HepG2 (cell line): ENCODE measurements around the gene PDLIM4.

Experiments
- CTCF ChIP-seq: sonication (generic); formaldehyde crosslinking; IDR thresholded peaks from 2 replicates; pipeline ENCODE4 v1.5.0; 2020; ENCODE audit warnings: mild to moderate bottlenecking, missing genetic modification reagents, moderate library complexity
- MXD4 ChIP-seq: IDR thresholded peaks from 2 replicates; pipeline ENCODE4 v1.6.1; 2016; ENCODE audit warnings: mild to moderate bottlenecking, missing biosample characterization, missing genetic modification reagents
- RAD21 ChIP-seq: fragments of 450-650 bp; formaldehyde crosslinking; IDR thresholded peaks from 2 replicates; pipeline ENCODE4 v1.5.0; 2020; ENCODE audit warnings: mild to moderate bottlenecking

- TF ChIP-seq CTCF (CRISPR knock-in tag) (no peak), RAD21 (no peak), MXD4 (CRISPR knock-in tag) (no peak)
These were observed 45.7 kb upstream of the PDLIM4 start for GRCh38 chr5:132211787-132212186.
